Measurements from ENCODE around the gene MYO3B.

The MYO3B gene

DNA sequence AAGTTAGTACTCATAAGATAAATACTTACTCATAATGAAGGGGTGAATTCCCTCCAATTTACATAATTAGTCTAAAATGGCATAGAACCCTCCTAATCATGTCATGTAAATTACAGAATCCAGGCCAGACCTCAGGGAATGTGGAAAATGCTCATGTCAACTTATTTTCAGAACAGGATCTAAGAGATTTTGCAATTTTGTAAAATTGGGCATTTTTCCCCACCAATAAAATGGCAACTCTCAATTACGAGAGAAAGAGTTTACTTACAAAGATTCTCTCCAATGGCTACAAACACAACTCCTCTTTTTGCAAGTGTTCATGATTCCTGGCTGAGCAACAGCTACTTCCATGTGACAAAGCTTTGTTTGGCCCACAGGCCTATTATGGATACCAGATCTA is 503.4 kb downstream of the MYO3B start:
- H4K20me1 ChIP-seq (ENCODE audit: insufficient read depth, low read length) = no peaks in the 10 kb centered on the region
- no peak overlapping the region for H2AFZ ChIP-seq (ENCODE audit: low read depth, low read length)
- no peaks in the 10 kb centered on the region for H3K9me3 ChIP-seq (ENCODE audit: insufficient read depth, low read length, severe bottlenecking)
- H3K79me2 ChIP-seq (ENCODE audit: insufficient read depth, low read length) = no peaks in the 10 kb centered on the region
- H3K27ac ChIP-seq (ENCODE audit: low read length) = no peak overlapping the region
- no peak overlapping the region for H3K4me2 ChIP-seq (ENCODE audit: insufficient read depth, low read length)
- peaks cover 9% of the 10 kb centered on the region for H3K27me3 ChIP-seq (ENCODE audit: insufficient read depth, low read length, poor library complexity)
- no peak overlapping the region for H3K9ac ChIP-seq (ENCODE audit: low read depth, low read length)
- ATAC-seq (ENCODE audit: insufficient read depth, low read depth) (no peak), DNase-seq (no peak)
- no peak for TF ChIP-seq EZH2 (IDR thresholded peaks at IDR 0.05; ENCODE audit: borderline replicate concordance, low read depth, low read length, severe bottlenecking)
- TF ChIP-seq, protein P1, sequence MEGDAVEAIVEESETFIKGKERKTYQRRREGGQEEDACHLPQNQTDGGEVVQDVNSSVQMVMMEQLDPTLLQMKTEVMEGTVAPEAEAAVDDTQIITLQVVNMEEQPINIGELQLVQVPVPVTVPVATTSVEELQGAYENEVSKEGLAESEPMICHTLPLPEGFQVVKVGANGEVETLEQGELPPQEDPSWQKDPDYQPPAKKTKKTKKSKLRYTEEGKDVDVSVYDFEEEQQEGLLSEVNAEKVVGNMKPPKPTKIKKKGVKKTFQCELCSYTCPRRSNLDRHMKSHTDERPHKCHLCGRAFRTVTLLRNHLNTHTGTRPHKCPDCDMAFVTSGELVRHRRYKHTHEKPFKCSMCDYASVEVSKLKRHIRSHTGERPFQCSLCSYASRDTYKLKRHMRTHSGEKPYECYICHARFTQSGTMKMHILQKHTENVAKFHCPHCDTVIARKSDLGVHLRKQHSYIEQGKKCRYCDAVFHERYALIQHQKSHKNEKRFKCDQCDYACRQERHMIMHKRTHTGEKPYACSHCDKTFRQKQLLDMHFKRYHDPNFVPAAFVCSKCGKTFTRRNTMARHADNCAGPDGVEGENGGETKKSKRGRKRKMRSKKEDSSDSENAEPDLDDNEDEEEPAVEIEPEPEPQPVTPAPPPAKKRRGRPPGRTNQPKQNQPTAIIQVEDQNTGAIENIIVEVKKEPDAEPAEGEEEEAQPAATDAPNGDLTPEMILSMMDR (IDR thresholded peaks at IDR 0.05; ENCODE audit: borderline replicate concordance, extremely low read depth, low read length, poor library complexity, severe bottlenecking) = no peak
- no peak overlapping the region for H3K4me3 ChIP-seq (ENCODE audit: low read depth in 1 of 2, low read length in 2 of 2)
- no peaks in the 10 kb centered on the region for H3K4me1 ChIP-seq (ENCODE audit: insufficient read depth, low read length)
- H3K36me3 ChIP-seq (ENCODE audit: insufficient read depth, low read length) = no peaks in the 10 kb centered on the region

DNA sequence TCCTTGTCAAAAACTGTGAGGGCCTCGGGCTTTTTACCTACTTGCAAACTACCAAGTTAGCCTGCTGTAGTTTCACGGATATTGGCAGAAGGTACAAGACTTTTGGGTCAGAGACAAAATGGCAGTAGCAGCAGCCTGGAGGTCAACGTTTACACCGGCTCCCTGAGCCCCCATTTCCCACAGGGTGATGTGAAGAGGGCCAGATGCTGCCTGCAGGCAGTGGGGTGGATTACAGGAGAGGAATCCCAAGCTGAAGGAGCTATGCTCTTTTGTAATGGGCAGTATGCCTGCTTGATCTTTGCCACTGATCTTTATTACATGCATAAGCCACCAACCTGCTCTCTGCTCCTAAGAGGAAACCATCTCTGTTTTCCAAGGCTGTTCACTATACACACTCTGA is 507.6 kb downstream of the MYO3B start:
- Histone ChIP-seq H3K9me3 (ENCODE audit: insufficient read depth, low read length, severe bottlenecking) (no peaks in the 10 kb centered on the region), H3K4me2 (ENCODE audit: insufficient read depth, low read length) (no peak overlapping the region), H3K36me3 (ENCODE audit: insufficient read depth, low read length) (no peaks in the 10 kb centered on the region), H3K79me2 (ENCODE audit: insufficient read depth, low read length) (no peaks in the 10 kb centered on the region), H4K20me1 (ENCODE audit: insufficient read depth, low read length) (no peaks in the 10 kb centered on the region), H3K27me3 (ENCODE audit: insufficient read depth, low read length, poor library complexity) (peaks cover 9% of the 10 kb centered on the region), H3K27ac (ENCODE audit: low read length) (no peak overlapping the region), H3K4me3 (ENCODE audit: low read depth in 1 of 2, low read length in 2 of 2) (no peak overlapping the region), H2AFZ (ENCODE audit: low read depth, low read length) (no peak overlapping the region), H3K9ac (ENCODE audit: low read depth, low read length) (no peak overlapping the region), H3K4me1 (ENCODE audit: insufficient read depth, low read length) (no peaks in the 10 kb centered on the region)
- ATAC-seq (ENCODE audit: insufficient read depth, low read depth) (no peak), DNase-seq (no peak)
- TF ChIP-seq, protein P1 (IDR thresholded peaks at IDR 0.05; ENCODE audit: borderline replicate concordance, extremely low read depth, low read length, poor library complexity, severe bottlenecking) = no peak
- no peak for TF ChIP-seq EZH2 (IDR thresholded peaks at IDR 0.05; ENCODE audit: borderline replicate concordance, low read depth, low read length, severe bottlenecking)

DNA sequence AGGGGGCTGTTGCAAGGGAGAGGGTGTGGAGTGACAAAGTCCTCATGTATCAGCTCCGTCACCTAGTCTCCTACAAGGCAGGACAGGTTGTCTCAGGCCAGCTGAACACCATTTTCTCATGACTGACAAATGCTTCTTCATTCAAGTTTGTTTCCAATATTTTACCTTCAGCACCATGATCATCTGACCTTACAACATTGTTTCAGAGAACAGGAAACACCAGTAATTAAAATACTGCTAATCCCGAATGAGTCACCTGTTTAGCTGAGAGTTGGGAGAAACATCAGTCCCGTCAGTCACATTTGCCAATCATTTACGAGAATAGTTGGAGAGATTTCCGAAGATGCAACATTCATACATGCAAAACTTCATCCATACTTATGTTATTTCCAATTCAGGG is 511.5 kb downstream of the MYO3B start:
- Histone ChIP-seq H2AFZ (ENCODE audit: low read depth, low read length) (no peak overlapping the region), H3K4me1 (ENCODE audit: insufficient read depth, low read length) (no peaks in the 10 kb centered on the region), H4K20me1 (ENCODE audit: insufficient read depth, low read length) (no peaks in the 10 kb centered on the region), H3K9ac (ENCODE audit: low read depth, low read length) (no peak overlapping the region), H3K27me3 (ENCODE audit: insufficient read depth, low read length, poor library complexity) (no peaks in the 10 kb centered on the region), H3K79me2 (ENCODE audit: insufficient read depth, low read length) (no peaks in the 10 kb centered on the region), H3K4me3 (ENCODE audit: low read depth in 1 of 2, low read length in 2 of 2) (no peak overlapping the region), H3K4me2 (ENCODE audit: insufficient read depth, low read length) (no peak overlapping the region), H3K9me3 (ENCODE audit: insufficient read depth, low read length, severe bottlenecking) (no peaks in the 10 kb centered on the region), H3K27ac (ENCODE audit: low read length) (no peak overlapping the region), H3K36me3 (ENCODE audit: insufficient read depth, low read length) (no peaks in the 10 kb centered on the region)
- TF ChIP-seq, protein P1 (IDR thresholded peaks at IDR 0.05; ENCODE audit: borderline replicate concordance, extremely low read depth, low read length, poor library complexity, severe bottlenecking) = no peak
- TF ChIP-seq EZH2 (IDR thresholded peaks at IDR 0.05; ENCODE audit: borderline replicate concordance, low read depth, low read length, severe bottlenecking) = no peak
- no peak for ATAC-seq (ENCODE audit: insufficient read depth, low read depth)
- DNase-seq = no peak

DNA sequence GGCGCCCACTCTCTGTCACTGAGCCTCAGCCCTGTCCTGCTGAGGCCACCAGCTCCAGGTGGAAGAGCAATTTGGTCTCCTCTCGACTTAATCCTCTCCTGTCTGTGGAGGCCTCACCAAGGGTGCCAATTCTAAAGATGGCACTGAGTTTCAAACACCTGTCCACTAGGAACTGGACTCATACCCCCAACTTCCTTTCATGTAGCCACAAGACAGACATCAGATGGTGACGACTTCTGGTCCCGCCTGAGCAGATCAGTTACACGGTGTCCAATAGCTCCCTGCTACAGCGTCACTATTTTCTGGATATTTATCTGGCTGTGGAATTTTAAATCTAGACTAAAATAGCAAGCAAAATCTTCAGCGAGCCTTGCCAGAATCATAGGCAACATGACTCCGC is 512.7 kb downstream of the MYO3B start:
- H2AFZ ChIP-seq (ENCODE audit: low read depth, low read length) = no peak overlapping the region
- no peak for DNase-seq
- no peak for ATAC-seq (ENCODE audit: insufficient read depth, low read depth)

More for the DNA sequence above, 512.7 kb downstream of the MYO3B start:
- Histone ChIP-seq H3K9me3 (ENCODE audit: insufficient read depth, low read length, severe bottlenecking) (no peaks in the 10 kb centered on the region), H3K27ac (ENCODE audit: low read length) (no peak overlapping the region), H3K9ac (ENCODE audit: low read depth, low read length) (no peak overlapping the region), H3K4me1 (ENCODE audit: insufficient read depth, low read length) (no peaks in the 10 kb centered on the region), H4K20me1 (ENCODE audit: insufficient read depth, low read length) (no peaks in the 10 kb centered on the region), H3K4me2 (ENCODE audit: insufficient read depth, low read length) (no peak overlapping the region), H3K4me3 (ENCODE audit: low read depth in 1 of 2, low read length in 2 of 2) (no peak overlapping the region), H3K36me3 (ENCODE audit: insufficient read depth, low read length) (no peaks in the 10 kb centered on the region), H3K27me3 (ENCODE audit: insufficient read depth, low read length, poor library complexity) (no peaks in the 10 kb centered on the region), H3K79me2 (ENCODE audit: insufficient read depth, low read length) (no peaks in the 10 kb centered on the region)
- TF ChIP-seq, protein P1 (IDR thresholded peaks at IDR 0.05; ENCODE audit: borderline replicate concordance, extremely low read depth, low read length, poor library complexity, severe bottlenecking) = no peak
- no peak for TF ChIP-seq EZH2 (IDR thresholded peaks at IDR 0.05; ENCODE audit: borderline replicate concordance, low read depth, low read length, severe bottlenecking)

Data from DND-41 (cell line).